HG02870 (cell line): ENCODE data around the gene IRF3.
"Not testable (repeated sequence)": the region's sequence is repeated elsewhere in the genome, so short reads cannot be mapped to it uniquely, and the experiment has no call there.

Source experiments
- ATAC-seq: cut with Tn5 transposase; IDR thresholded peaks from one replicate; pipeline ENCODE4 v1.9.1; 2021; ENCODE audit warnings: mild to moderate bottlenecking, moderate library complexity; ENCODE audit not compliant: unreplicated experiment

IRF3 gene

GRCh38 chr19:49631014-49631588 lies 34.6 kb downstream of the IRF3 start:
- ATAC-seq: no peak

GRCh38 chr19:49629659-49630058 lies 36.0 kb downstream of the IRF3 start:
- ATAC-seq: no peak

GRCh38 chr19:49626226-49626625 lies 39.4 kb downstream of the IRF3 start:
- no peak for ATAC-seq

- no peak for ATAC-seq
Observed at GRCh38 chr19:49624967-49625910, 40.4 kb downstream of the IRF3 start.

GRCh38 chr19:49617860-49618259 lies 47.8 kb downstream of the IRF3 start:
- ATAC-seq: not testable (repeated sequence)

- ATAC-seq: no peak
Observed at GRCh38 chr19:49616945-49617344, 48.7 kb downstream of the IRF3 start.

GRCh38 chr19:49616532-49616931 lies 49.1 kb downstream of the IRF3 start:
- no peak for ATAC-seq

- ATAC-seq: no peak
Observed at GRCh38 chr19:49615861-49616260, 49.8 kb downstream of the IRF3 start.

- no peak for ATAC-seq
Observed at GRCh38 chr19:49614096-49614833, 51.4 kb downstream of the IRF3 start.

GRCh38 chr19:49613374-49613773 lies 52.3 kb downstream of the IRF3 start:
- ATAC-seq: no peak
